GM21367 (cell line): Measurements from ENCODE around the gene VIPR2.
"Not testable (repeated sequence)": the region's sequence is repeated elsewhere in the genome, so short reads cannot be mapped to it uniquely, and the experiment has no call there.

Source experiments
- ATAC-seq: cut with Tn5 transposase; IDR thresholded peaks from one replicate; pipeline ENCODE4 v1.9.1; 2021; ENCODE audit not compliant: unreplicated experiment

Gene VIPR2

GRCh38 chr7:158996214-158997109 is 148.2 kb downstream of the VIPR2 start:
- no peak for ATAC-seq

DNA sequence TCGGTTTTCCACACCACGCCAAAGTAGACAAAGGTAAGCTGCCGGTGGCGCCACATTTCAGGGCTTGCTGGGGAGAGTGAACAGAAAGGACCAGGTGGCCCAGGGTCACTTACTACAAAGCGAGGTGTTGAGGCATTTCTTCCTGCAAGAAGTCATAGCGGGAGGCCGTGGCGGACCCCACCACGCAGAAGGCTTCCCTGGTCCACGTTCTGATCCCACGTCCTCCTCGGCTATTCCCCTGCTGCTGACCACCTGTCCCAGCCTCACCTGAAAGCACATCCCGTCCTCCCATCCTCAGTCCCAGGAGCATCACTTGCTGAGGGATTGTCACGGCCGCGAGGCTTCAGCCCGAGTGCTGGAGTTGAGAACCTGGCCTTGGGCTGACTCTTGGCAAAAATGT is 149.2 kb downstream of the VIPR2 start:
- no peak for ATAC-seq

- ATAC-seq: no peak
Observed at GRCh38 chr7:158994687-158995086, 150.0 kb downstream of the VIPR2 start.

- no peak for ATAC-seq
Observed at GRCh38 chr7:158993591-158993990, 151.1 kb downstream of the VIPR2 start.

DNA sequence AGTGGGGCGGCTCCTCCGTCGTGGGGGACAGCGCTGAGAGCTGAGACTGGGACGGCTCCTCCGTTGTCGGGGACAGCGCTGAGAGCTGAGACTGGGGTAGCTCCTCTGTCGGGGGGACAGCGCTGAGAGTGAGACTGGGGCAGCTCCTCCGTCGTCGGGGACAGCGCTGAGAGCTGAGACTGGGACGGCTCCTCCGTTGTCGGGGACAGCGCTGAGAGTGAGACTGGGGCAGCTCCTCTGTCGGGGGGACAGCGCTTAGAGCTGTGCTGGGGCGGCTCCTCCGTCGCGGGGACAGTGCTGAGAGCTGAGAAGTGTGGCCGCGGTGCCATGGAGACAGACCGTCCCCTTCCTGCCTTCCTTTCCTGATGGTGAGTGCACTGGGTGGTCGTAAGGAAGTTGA is 151.9 kb downstream of the VIPR2 start:
- no peak for ATAC-seq

- ATAC-seq: no peak
Observed at GRCh38 chr7:158991824-158992621, 152.6 kb downstream of the VIPR2 start.

DNA sequence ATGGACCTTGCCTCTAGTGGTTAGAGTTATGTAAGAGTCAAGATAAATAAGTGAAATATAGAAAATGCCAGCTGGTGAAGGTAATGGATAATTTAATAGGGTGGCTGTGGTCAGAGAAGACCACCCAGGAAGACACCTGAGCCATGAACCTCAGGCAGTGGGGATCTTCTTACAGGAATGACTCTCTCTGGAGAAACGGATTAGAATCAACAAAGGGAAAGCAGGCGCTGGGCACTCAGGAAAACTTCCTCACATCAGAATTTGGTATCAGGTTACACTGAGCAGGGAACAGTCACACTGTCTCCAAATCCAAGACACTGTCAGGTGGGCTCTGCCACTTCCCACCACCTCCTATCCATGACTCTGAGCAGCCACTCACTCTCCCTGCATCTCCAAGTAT is 155.7 kb downstream of the VIPR2 start:
- no peak for ATAC-seq

GRCh38 chr7:158988302-158988862 is 156.3 kb downstream of the VIPR2 start:
- no peak for ATAC-seq

DNA sequence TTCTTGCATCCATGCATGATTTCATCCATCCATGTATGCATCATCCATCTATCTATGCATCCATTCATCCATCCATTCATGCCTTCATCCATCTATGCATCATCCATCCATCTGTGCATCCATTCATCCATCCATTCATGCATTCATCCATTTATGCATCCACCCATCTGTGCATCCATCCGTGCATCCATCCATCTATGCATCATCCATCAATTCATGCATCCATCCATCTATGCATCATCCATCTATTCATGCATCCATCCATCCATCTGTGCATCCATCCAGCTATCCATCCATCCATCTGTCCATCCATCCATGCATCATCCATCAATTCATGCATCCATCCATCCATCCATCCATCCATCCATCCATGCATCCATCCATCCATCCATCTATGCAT is 157.0 kb downstream of the VIPR2 start:
- no peak for ATAC-seq

DNA sequence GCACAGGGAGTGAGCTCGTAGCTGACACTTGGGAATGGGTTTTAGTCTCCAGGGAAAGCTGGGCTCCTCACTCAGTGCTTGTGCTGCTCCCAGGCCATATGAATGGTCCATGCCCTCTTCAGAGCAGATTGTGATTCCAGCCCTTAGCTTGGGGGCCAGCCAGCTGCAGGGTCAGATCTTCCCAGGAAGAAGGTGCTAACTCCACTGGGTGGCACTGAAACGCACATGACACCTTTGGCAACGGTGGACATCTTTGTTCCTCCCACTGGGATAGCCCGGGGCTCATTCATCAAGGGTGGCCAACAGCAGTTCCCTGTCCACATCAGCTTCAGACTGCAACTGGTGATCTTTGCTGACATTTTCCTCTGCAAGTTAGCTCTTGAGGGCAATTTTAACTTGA is 159.1 kb downstream of the VIPR2 start:
- ATAC-seq: no peak

GRCh38 chr7:158984007-158984406 is 160.7 kb downstream of the VIPR2 start:
- ATAC-seq: not testable (repeated sequence)

GRCh38 chr7:158982080-158982479 is 162.6 kb downstream of the VIPR2 start:
- ATAC-seq: not testable (repeated sequence)

DNA sequence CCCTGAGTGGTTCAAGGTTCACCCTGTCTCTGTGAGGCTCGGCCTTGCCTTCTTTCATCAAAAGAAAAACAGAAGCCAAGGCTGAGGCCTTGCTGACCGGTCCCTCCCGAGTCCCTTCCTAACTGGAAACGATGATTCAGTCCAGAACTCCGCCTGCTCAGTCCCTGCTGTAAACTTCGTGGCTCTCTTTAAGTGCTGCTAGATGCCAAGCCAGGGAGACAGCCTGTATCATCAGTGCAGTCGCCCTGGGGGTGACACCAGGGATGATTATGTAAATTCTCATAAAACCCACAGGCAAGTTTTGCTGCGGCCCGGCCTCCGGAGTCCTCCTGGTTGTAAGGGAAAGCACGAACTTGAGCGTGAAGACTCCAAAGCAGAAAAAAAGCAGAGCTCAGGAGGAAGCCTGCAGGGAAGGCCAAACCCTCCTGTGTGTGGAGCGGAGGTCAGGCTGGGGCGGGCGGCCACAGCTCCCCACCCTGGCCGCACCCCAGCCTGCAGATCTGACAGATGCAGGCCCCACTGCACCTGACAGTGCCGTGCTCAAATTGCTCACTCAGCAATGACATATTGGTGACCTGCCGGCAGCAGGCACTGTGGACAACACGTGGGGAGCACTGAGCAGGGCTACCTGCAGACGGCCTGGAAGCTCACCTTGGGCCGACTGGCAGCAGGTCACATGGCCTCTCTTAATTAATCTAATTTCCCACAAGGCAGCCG is 164.9 kb downstream of the VIPR2 start:
- ATAC-seq: no peak

DNA sequence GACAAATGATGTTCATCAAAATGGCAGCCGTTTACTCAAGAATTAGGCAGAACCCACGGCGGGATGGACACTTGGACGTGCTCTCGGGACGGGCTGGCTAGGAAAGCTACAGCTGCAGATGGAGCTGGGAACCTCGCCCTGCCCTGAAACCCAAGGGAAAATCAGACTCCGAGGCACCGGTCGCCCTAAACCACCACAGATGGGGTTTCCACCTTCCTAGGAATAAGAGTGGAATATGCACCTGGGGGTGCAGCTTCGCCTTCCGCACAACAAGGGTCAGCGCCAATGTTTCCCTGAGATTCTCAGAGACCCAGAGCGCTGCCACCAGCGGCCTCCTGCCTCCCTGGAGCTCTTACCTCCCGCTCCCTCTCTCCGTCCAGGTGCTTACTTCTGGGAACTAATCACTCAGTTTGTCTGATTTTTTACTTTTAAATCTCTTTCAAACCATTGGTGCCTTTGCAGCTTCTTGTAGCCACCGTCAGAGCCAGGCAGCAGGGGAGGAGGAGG is 165.6 kb downstream of the VIPR2 start:
- no peak for ATAC-seq
